DOHH2 (cell line): ENCODE results near the gene PRG2.

Source experiments
- CTCF ChIP-seq: fragments of 200-600 bp; sonication (generic); IDR thresholded peaks from one replicate; pipeline ENCODE4 v1.5.1; 2014; ENCODE audit warnings: antibody characterized with exemption, mild to moderate bottlenecking, low read depth, low read length; ENCODE audit not compliant: poor library complexity, severe bottlenecking
- EZH2phosphoT487 ChIP-seq: fragments of 200-600 bp; sonication (generic); IDR thresholded peaks from 2 replicates; pipeline ENCODE4 v1.6.1; 2017; ENCODE audit warnings: borderline replicate concordance, mild to moderate bottlenecking, antibody characterized with exemption, low read length, moderate library complexity, mixed read lengths

- TF ChIP-seq CTCF: no peak
- TF ChIP-seq EZH2phosphoT487: no peak
These were observed 9.6 kb upstream of the PRG2 start for GRCh38 chr11:57399972-57400578.
